WTC11 (cell line): ENCODE results near the gene CPPED1.

Experiments used
- FOXK1 ChIP-seq: sonication (generic); formaldehyde crosslinking; IDR thresholded peaks from 2 replicates; pipeline ENCODE4 v1.8.0; 2022; ENCODE audit warnings: mild to moderate bottlenecking, moderate library complexity, missing genetic modification reagents
- GABPB1 ChIP-seq: sonication (generic); formaldehyde crosslinking; IDR thresholded peaks from 2 replicates; pipeline ENCODE4 v1.8.1; 2023; ENCODE audit warnings: mild to moderate bottlenecking, missing genetic modification reagents
- GTF2I ChIP-seq: fragments of 250-450 bp; sonication (Bioruptor Pico); conservative IDR thresholded peaks from 2 replicates; pipeline ENCODE4 v1.4.0; 2021; ENCODE audit warnings: mild to moderate bottlenecking
- PREB ChIP-seq: sonication (generic); formaldehyde crosslinking; IDR thresholded peaks from 2 replicates; pipeline ENCODE4 v1.8.1; 2022; ENCODE audit warnings: mild to moderate bottlenecking, missing genetic modification reagents, moderate library complexity, borderline replicate concordance
- STAT6 ChIP-seq: sonication (generic); formaldehyde crosslinking; conservative IDR thresholded peaks from 2 replicates; pipeline ENCODE4 v1.8.1; 2023; ENCODE audit warnings: mild to moderate bottlenecking, low read depth, missing genetic modification reagents, moderate library complexity
- ZBTB21 ChIP-seq: sonication (generic); formaldehyde crosslinking; IDR thresholded peaks from 2 replicates; pipeline ENCODE4 v1.8.1; 2023; ENCODE audit warnings: mild to moderate bottlenecking, missing genetic modification reagents, borderline replicate concordance
- TF ChIP-seq, protein P1 (sequence below): sonication (generic); formaldehyde crosslinking; IDR thresholded peaks from 2 replicates; pipeline ENCODE4 v1.8.0; 2023; ENCODE audit warnings: missing genetic modification reagents
- TF ChIP-seq, protein P2 (sequence below): fragments of 200-600 bp; IDR thresholded peaks from 2 replicates; pipeline ENCODE4 v1.8.0; 2022; ENCODE audit warnings: antibody characterized with exemption

DNA sequence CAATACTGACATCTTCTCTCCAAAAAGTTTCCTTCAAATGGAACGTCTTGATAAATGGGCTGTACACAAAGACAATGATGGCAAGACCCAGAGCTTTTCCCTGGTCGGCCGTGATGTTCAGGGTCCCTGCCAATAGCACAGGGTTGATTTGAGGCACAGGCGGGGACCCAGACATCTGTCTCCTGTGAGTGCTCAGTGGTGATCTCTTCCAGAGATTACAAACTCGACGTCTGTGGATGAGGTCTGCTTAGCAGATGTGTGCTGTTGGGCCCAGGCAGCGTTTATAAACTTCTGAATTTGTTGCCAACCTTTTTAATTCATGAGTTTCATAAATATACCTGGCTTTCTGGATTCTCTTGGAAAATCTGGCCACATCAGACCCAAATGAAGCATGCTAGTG, 14.9 kb downstream of the CPPED1 start:
- TF ChIP-seq GABPB1: no peak
- TF ChIP-seq ZBTB21 (CRISPR knock-in tag): no peak
- TF ChIP-seq, protein P1, sequence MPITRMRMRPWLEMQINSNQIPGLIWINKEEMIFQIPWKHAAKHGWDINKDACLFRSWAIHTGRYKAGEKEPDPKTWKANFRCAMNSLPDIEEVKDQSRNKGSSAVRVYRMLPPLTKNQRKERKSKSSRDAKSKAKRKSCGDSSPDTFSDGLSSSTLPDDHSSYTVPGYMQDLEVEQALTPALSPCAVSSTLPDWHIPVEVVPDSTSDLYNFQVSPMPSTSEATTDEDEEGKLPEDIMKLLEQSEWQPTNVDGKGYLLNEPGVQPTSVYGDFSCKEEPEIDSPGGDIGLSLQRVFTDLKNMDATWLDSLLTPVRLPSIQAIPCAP (CRISPR knock-in tag): no peak
- no peak for TF ChIP-seq FOXK1 (CRISPR knock-in tag)
- TF ChIP-seq, protein P2, sequence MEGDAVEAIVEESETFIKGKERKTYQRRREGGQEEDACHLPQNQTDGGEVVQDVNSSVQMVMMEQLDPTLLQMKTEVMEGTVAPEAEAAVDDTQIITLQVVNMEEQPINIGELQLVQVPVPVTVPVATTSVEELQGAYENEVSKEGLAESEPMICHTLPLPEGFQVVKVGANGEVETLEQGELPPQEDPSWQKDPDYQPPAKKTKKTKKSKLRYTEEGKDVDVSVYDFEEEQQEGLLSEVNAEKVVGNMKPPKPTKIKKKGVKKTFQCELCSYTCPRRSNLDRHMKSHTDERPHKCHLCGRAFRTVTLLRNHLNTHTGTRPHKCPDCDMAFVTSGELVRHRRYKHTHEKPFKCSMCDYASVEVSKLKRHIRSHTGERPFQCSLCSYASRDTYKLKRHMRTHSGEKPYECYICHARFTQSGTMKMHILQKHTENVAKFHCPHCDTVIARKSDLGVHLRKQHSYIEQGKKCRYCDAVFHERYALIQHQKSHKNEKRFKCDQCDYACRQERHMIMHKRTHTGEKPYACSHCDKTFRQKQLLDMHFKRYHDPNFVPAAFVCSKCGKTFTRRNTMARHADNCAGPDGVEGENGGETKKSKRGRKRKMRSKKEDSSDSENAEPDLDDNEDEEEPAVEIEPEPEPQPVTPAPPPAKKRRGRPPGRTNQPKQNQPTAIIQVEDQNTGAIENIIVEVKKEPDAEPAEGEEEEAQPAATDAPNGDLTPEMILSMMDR: no peak
- TF ChIP-seq GTF2I (CRISPR knock-in tag): no peak
- no peak for TF ChIP-seq PREB (CRISPR knock-in tag)
- no peak for TF ChIP-seq STAT6 (CRISPR knock-in tag)
